Measurements from ENCODE around the gene RFC1.
A peak's percentile ranks its signal among the peaks of the same experiment; 100 is the strongest.
"Not testable (repeated sequence)": the region's sequence is repeated elsewhere in the genome, so short reads cannot be mapped to it uniquely, and the experiment has no call there.

RFC1 gene

DNA sequence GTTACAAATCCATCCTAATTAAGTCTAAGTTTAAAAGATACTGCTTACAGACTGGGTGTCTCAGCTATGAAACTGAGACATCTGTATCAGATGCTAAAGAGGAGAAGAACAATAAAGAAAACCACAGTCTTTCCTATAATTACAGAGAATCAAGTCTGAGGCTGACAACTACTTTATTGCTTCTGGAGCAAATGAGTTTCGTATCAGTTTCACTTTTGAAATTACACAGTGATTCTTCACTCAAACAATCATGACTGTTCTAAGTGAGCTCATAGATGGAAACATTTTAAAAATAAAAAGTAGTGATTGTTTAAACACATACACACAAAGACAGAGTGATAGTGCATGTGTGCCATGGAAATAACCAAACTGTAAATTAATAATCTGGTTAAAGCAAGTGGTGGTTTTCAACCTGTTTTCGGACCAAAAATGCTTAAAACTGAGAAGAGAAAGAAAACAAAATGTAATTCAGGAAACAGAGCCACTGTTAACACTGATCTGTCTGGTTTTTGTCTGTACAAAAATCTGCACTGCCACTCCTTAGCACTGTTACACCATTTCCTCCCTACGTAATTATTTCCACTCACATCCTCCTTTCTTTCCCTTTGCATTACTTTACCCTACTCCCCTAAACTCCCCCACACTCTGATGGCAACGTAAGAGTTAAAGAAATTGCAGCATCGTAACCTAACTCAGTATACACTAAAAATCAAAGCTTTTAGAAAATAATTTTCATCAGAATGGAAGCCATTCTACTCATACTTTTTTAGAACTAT lies 12.5 kb downstream of the RFC1 start:
- DNase-seq: no peak

DNA sequence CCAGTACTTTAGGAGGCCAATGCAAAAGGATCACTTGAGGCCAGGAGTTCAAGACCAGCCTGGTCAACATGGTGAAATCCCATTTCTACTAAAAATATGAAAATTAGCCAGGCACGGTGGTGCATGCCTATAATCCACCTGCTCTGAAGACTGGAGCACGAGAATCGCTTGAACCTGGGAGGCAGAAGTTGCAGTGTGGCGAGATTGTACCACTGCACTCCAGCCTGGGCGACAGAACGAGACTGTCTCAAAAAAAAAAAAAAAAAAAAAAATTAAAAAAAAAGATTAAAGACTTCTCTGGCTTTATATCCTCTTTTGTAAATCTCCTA lies 13.0 kb downstream of the RFC1 start:
- not testable (repeated sequence) for DNase-seq

DNA sequence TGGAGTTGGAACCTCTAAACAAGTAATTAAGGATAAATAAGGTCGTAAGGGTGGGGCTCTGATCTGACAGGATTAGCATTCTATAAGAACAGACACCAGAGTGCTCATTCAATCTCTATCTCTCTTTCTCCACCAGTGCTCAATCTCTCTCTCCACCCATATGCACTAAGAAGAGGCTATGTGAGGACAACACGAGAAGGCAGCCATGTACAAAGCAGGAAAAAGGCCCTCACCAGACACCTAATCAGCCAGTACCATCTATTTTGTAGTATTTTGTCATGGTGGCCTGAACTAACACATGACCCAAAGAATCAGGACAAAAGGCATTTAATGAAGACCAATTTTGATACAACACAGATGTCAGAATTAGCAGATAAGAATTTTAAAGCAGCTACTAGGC lies 16.8 kb downstream of the RFC1 start:
- peak; percentile 80 for DNase-seq

DNA sequence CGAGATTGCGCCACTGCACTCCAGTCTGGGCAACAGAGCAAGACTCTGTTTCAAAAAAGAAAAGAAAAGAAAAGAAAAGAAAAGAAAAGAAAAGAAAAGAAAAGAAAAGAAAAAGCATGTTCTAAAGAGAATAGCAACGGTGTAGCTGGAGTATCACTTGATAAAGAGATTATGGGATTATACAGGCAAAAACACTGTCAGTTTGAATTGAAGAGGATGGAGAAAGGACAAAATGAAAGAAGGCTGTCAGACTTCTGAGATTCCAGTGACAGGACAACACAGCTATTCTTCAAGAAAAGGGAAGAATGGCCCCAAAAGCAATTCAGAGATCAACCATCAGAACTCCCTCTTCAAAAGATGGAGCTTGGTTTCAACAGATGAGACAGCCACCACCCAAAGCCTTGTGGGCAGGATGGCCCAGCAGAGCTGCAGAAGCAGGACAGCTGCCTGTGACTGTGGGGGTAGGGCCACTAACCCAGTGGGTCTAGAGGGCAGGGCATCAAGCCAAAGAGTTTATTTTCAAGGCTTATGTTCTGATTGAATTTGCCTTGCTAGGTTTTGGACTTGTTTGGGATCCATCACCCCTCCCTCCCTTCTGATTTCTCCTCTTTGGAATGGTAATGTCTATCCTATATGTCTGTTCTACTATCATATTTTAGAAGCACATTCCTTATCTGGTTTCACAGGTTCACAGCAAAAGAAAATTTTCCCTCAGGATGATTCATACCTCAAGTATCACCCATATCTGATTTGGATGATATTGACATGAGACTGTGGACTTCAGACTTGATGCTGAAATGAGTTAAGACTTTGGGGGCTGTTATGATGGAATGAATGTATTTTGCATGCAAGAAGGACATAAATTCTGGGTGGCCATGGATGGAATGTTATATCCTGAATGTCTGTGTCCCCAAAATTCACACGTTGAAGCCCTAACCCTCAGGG lies 17.5 kb downstream of the RFC1 start:
- DNase-seq: peak; percentile 94

DNA sequence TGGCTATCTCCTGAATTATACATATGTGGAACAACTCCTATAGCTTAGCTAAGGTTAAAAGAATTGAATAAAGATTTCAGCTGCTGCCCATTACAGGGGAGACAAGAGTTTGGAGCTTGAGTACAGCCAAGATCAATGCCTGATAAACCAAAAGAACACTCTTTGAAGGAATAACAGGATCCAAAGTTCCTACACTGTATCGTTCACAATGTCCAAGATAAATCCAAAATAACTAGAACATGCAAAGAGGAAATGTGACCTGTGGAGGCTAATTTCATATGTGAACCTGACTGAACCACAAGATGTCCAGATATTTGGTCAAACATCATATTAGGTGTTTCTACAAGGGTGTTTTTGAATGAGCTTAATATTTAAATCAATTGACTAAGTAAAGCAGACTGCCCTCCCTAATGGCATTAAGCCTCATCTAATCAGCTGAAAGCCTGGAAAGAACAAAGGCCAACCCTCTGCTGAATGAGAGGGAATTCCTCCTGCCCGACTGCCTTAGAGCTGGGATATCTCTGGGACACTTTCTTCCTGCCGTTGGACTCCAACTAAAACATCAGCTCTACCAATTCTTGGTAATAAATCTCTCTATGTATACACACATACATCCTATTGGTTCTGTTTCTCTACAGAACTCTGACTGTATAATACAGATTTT lies 19.2 kb downstream of the RFC1 start:
- DNase-seq: peak; percentile 94

DNA sequence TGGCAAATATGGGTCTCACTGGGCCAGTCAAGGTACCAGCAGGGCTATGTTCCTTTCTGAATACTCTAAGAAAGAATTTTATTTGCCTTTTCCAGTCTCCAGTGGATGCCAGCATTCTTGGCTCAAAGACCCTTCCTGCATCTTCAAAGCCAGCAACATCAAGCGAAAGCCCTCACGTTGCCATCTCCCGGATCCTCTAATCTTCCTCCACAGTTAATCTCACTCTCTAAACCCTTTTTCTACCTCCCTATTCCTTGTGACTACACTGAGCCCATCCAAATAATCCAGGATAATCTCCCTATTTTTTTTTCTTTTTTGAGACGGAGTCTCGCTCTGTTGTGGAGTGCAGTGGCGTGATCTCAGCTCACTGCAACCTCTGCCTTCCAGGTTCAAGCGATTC lies 23.4 kb downstream of the RFC1 start:
- DNase-seq: peak; percentile 91

DNA sequence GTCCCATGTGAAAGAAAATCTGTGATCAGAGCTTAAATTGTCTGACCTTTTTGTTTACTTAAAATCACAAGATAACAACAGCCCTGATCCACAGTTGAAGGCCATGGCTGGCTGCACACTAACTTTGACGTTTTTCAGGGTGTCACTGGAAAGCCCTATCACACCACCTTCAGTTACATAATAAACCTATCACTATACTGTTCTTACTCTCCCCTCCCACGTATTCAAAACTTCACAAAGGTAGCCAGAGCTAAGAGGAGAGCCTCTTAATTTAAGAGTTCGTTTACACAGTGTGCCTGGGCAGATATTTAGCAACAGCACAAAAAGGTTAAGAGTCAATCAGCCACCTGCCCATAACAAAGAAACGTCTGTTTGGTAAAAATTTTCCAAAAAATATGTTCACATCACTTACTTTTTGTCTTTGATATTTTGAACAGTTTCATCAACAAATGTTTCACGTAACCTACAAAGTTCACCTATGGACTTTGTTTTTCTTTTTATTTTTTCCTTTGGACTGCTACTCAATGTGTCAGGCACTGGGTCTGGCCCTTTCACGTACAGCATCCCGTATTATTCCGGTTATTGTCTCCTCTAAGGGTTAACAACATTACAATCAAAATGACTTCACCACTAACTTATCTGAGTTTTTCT lies 25.0 kb downstream of the RFC1 start:
- peak; percentile 3 for DNase-seq

DNA sequence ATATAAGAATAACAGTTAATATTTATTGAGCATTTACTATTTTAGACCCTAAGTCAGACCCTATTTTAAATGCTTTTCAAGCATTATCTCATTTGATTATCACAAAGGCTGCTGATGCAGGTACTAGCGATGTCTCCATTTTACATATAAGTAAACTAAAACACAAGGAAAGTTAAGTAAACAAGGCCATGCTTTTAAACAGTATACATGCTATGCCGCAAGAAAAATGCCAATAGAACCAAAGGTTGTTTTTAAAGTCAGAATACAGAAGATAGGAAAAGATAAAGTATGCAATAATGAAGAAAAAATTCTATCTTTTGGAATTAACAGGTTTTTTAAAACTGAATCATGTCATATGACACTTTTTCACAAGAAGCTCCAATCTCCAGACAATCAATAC lies 26.2 kb downstream of the RFC1 start:
- no peak for DNase-seq

DNA sequence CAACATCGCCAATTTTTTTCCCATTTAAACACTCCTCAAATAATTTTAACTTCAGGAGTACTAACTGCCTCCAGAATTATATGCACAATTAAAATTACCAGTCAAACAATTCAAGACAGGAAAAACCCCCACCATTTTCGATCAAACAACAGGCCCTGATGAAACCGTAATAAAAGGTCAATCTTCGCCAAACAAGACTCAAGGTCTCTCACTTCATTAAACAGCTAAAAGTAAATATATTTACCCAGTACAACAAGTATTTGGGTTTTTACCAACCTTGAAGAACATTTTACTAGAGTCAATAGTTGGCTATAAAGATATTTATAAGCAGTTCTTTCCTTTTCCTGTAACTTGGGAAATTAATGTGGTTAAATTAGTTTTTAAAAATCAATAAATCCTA lies 28.3 kb downstream of the RFC1 start:
- no peak for DNase-seq

DNA sequence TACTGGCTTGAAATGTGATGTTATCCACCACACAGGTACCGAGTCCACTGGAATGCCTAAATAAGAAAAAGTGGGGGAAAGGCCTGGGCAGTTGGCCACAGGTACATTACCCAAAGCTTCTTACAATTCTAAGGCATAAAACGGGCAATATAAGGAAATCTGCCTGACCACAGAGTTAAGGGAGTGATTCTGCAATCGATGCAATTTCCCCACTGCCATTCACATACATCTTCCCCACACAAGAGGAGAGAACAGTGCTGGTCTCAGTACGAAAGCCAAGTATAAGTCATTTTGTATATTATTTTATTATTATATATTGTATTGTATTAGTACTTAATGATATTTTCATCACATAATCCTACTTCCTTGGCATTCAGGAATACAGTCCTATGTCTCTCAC lies 30.6 kb downstream of the RFC1 start:
- no peak for DNase-seq

DNA sequence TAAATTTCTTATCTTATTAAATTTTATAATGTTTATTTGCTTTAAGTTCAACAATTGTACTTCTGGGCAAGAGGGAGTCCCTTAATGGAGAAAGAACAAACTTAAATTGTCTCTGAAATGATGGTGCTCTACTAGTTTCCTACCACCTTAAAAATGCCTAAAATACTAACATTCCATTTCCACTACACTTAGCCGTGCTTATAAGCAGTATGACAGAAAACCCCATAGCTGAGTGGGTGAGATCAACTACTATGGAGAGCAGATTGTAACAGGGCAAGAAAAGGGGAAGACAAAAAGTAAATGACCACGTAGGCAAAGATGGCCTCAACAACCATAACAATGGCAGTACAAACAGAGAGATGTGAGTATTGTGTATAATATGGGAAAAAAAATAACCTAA lies 35.0 kb downstream of the RFC1 start:
- DNase-seq: no peak

DNA sequence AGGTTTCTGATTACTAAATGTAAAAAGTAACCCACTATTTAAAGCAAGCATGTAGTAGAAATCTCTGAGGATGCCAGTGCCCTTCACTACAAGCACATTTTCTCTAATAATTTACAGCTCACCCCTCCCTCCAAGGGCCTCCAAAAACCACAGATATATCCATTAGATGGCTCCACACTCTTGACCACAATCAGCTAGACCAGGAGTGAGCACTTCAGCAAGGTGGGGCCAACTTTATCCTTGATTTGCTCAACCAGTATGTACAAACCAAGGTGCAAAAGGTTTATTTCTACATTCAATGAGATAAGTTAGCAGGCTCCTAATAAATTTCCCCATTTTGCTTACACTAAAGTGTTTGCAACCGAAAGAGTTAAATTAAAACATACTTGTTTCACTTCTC lies 35.8 kb downstream of the RFC1 start:
- DNase-seq: no peak

DNA sequence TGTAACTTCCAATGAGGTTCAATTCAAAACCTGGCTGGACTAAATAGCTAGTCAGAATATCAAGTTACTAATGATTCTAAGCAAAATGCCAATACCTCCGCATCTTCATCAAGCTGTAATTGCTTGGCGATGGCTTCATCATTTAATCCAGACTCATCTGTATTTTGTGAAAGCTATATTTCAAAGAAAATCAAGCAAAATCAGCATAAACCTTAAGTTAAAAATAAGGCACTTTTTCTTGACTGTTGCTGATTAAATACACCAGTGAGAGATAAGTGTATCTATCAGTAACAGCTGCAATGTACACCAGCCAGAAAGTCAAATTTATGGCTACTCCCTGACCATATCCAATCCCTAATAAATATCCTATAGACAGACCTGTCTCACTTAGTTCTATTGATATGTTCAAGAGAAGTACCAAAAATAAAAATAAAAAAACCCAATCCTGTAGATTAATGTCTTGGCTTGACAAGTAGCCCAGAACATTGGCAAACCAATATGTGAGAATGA lies 39.6 kb downstream of the RFC1 start:
- no peak for DNase-seq

DNA sequence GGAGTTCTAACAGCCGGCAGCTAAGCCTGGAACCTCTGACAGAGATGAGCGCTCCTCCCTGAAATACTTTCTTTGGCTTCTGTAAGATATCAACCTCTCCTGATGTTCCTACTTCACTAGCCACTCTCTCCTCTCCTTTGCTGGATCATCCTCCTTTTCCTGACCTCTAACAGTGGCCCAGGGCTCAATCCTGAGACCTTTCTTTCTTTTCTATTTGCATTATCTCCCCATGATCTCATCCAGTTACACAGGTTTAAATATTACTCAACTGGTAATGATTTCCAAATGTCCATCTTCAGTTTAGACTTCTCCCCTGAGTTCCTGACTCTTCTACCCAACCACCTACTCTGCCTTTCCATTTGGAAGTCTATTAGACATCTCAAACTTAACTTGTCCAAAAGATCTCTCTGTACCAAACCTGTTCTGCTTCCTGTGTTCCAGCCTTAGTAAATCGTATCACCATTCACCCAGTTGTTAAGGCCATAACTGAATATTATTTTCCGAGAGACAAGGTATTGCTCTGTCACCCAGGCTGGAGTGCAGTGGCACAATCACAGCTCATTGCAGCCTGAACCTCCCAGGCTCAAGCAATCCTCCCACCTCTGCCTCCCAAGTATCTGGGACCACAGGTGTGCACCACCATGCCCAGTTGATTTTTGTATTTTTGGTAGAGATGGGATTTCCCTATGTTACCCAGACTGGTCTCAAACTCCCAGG lies 41.1 kb downstream of the RFC1 start:
- no peak for DNase-seq

DNA sequence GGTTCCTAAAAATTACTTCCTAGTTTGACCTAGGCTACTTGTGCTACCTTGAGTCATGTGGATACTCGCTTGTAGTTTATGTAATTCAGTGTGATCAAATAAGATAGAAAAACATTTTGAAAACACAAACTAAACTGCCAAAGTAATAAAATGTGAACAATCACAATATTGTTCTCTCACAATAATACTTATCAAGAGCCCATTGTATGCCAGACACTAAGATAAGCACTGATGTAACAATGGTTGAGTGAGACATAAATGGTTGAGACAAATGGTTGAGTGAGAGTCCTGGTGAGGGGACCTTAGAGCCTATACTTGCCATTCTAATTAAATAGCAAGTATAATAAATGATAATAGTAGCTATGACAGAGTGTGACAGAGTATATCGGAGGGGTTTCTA lies 41.7 kb downstream of the RFC1 start:
- no peak for DNase-seq

DNA sequence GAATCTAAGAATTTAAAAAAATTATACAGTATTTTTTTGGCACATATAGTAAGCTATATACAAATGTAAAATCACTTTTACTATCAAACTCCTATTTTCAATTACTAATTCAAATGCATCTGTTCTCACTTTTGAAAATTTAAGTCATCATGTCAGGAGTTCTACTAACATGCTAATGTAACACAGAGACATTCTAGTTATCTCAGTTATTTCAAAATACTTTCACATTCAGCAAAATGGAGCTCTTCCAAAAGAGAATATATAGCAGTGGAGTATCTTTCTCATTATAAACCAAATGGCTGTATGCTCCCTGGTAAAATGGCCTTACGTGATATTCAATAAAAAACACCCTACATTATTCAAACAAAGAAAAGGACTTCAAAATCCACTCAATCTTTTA lies 42.3 kb downstream of the RFC1 start:
- DNase-seq: no peak

DNA sequence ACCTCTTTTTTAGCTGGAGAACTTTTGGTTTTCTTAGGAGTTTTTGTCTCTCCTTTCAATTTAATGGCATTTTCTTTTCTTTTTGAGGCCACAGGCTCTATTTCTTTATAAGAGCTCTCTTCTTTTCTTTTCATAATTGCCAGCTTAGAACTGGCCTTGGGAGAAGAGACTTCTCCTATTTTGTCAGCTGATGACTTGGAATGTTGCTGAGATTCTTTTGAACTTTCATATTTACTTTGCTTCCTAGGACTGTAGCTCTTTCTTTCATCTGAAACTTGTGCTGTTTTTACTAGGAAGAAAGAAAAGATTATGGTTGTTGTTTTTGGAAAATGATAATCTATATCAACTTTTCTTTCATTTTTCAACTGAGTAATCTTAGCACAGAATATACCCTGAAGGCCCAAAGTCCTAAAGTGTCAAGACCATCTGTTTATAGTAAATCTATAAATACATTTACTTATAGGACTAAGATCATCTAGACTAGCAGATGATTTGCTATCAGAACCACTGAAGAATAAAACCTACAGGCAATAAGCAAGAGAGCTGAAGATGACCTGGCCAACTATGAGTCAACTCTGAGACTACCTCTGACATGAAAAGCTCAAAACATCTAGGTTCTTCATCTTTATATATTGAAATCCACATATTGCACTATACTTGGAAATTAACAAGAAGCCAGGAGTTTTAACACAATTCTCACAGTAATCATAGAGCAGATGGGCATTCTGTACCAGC lies 45.6 kb downstream of the RFC1 start:
- DNase-seq: no peak

DNA sequence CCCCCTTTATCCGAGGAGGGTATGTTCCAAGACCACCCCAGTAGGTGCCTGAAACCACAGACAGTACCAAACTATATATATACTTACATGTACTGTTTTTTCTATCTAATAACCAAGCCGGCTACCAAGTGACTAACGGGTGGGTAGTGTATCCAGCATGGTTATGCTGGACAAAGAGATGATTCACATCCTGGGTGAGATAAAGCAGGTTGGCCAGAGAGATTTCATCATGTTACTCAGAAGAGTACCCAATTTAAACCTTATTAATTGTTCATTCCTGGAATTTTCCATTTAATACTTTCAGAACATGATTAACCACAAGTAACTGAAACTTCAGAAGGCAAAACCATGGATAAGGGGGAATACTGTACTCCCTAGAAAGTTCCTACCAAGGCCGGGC lies 46.5 kb downstream of the RFC1 start:
- no peak for DNase-seq

DNA sequence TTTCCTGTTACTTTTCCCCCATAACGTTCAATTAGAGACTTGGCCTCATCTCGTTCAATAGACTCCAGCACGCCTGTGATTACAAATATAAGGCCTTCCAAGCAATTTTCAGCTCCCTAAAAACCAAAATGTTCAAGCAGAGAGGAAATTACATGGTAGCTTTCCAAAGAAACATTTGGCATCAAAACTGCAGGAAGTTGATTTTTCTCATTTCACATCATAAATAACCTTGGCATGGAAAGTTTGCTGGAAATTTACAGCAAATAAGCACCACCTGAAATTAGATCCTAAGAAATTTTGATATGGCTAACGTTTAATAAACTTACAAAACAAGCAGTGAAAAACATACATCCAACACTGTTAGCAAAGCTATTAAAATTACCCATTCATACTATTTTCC lies 53.3 kb downstream of the RFC1 start:
- DNase-seq: no peak

DNA sequence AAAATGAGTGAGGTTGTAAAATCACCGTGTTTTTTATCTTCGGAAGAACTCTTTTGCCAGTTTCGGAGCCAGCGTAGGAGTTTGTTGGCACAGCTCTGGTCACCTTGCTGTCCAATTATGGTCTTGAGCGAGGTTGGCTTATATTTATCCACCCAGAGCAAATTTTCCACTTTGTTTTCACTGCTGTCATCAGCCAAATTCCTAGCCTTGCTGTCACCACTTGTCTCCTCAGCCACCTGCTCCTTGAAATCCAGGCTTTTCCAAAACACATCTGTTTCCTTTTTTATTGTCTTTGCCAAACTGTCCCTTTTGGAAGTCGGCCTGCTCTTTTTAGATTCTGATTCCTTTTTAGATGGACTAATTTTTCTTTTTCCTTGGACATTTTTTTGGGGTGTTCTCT lies 57.6 kb downstream of the RFC1 start:
- DNase-seq: peak; percentile 9

DNA sequence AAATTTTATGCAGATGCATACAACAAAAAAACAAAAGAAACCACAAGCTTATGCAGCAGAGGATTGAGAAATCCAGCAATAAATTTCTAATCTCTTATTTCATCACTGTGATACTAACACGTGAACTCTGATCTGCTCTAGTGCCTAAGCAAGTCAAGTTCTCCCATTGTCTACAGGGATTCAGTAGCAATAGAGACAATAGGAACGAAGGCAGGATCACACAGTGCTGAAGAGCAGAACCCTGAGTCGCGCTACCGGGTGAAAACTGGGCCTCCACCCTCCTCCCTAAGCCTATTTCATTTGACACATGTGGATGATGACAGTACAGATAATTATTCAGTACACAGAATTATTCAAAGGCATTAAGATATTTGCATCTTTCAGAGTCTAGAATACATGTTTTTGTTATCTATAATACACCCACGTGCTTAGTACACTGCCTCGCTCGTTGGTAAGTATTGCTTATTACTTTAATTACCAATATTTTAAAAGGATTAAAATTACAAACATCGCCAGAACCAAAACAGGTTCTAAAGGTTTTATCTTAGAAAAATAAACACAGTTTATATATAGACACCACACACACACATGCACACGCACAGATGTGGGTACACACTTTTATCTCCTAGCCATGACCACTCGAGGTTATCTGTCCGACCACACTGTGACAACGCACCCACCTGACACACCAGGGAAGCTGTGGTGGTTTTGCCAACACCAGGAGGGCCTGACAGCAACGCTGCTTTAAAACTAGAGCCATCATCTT lies 60.1 kb downstream of the RFC1 start:
- DNase-seq: no peak
